Cardiac fibroblast (primary cell): ENCODE results near the gene ZNF513.
A peak's percentile ranks its signal among the peaks of the same experiment; 100 is the strongest.

Experiments
- DNase-seq, 2 donors: peaks; one replicate each; pipeline versions ENCODE4 v3.0.0 to v3.0.0-alpha.2; 2010; ENCODE audit warnings: low read depth in 2 of 2
- H3K4me3 ChIP-seq, 2 donors: replicated peaks in 1 of 2; 1 replicate in 1 of 2; 2 replicates in 1 of 2; pipeline ENCODE4 v1.5.1; 2011; ENCODE audit warnings: low read depth in 2 of 2, low read length in 2 of 2, mild to moderate bottlenecking in 2 of 2, moderate library complexity in 1 of 2
- TF ChIP-seq, protein P1 (sequence below): IDR thresholded peaks from one replicate; pipeline ENCODE4 v1.5.1; 2011; ENCODE audit warnings: low read depth, mild to moderate bottlenecking, low read length, inconsistent platforms

ZNF513 gene

DNA sequence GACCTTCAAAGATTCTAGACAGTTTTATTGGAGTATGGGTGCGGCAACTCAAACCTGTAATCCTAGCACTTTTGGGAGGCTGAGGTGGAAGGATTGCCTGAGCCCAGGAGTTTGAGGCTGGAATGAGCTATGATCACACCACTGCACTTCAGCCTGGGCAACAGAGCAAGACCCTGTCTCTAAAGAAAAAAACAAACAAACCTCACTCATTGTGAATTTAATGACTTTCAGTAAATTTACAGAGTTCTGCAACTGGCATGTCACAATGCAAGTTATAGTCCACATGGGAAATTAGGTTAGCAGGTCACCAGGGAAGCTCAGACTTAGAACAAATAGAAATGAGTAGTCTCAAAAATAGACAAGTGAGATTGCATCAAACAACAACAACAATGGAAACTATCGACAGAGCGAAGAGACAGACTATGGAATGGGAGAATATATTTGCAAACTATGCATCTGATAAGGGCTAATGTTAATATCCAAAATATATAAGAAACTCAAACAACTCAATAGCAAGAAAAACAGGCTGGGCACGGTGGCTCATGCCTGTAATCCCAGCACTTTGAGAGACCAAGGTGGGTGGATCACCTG lies 41.2 kb upstream of the ZNF513 start:
- TF ChIP-seq, protein P1, sequence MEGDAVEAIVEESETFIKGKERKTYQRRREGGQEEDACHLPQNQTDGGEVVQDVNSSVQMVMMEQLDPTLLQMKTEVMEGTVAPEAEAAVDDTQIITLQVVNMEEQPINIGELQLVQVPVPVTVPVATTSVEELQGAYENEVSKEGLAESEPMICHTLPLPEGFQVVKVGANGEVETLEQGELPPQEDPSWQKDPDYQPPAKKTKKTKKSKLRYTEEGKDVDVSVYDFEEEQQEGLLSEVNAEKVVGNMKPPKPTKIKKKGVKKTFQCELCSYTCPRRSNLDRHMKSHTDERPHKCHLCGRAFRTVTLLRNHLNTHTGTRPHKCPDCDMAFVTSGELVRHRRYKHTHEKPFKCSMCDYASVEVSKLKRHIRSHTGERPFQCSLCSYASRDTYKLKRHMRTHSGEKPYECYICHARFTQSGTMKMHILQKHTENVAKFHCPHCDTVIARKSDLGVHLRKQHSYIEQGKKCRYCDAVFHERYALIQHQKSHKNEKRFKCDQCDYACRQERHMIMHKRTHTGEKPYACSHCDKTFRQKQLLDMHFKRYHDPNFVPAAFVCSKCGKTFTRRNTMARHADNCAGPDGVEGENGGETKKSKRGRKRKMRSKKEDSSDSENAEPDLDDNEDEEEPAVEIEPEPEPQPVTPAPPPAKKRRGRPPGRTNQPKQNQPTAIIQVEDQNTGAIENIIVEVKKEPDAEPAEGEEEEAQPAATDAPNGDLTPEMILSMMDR = no peak
- no peak overlapping the region for H3K4me3 ChIP-seq
- DNase-seq = no peak

DNA sequence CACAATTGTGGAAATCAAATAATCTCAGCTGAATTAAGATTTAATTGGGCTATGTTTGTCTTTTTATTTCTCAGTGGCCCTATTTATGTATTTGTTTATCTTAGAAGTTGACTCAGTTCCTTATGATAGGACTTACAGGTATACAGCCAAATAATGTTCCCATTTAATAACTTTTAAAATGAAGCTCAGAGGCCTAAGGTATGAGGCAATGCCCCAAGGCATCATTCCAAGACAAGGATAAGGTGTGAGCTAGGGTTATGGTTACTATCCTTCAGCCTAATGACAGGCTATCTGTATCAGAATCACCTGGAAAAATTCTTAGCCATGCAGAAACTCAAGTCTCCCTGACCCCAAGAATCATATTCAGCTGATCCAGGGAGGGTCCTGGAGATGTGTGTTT lies 40.5 kb upstream of the ZNF513 start:
- no peak for DNase-seq
- TF ChIP-seq, protein P1 = no peak
- no peak overlapping the region for H3K4me3 ChIP-seq

DNA sequence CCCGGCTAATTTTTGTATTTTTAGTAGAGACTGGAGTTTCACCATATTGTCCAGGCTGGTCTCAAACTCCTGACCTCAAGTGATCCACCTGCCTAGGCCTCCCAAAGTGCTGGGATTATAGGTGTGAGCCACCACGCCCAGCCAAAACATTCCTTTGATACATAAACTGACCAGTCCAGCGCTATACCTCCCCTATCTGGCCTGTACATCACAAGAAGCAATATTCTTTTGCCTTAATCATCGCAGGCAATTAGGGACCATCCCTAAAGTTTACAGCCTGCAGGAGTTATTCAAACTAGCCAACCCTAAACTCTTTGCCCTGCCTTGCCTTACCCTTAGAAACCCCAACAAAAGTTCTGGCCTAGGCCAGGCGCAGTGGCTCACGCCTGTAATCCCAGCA lies 35.6 kb upstream of the ZNF513 start:
- no peak for DNase-seq
- TF ChIP-seq, protein P1 = no peak
- no peak overlapping the region for H3K4me3 ChIP-seq

- no peak overlapping the region for H3K4me3 ChIP-seq
- DNase-seq = no peak
- TF ChIP-seq, protein P1 = no peak
Measured at GRCh38 chr2:27412419-27413152, 32.1 kb upstream of the ZNF513 start.

GRCh38 chr2:27409321-27410073 lies 29.0 kb upstream of the ZNF513 start, which contains the start of gene PPM1G:
PPM1G (minus strand) TSS chr2:27409591; CDS start chr2:27409422, 169 bp downstream.
- peak; percentile 92 to 94 for DNase-seq
- H3K4me3 ChIP-seq = peak within 1 kb of the TSS; percentile 98 to 99
- TF ChIP-seq, protein P1 = no peak

GRCh38 chr2:27408601-27409320 lies 28.2 kb upstream of the ZNF513 start:
- H3K4me3 ChIP-seq = peak overlapping the region; percentile 98 to 99
- peak; percentile 14 to 16 for DNase-seq
- TF ChIP-seq, protein P1 = no peak
